Stomach (tissue), 9 donors: Measurements from ENCODE around the gene TUBAL3. TPM values are rescaled to one million over a fixed set of nuclear protein-coding genes. Genes with fewer than 3 reads are reported as not detected.

Experiments
- DNase-seq, 2 donors: peaks; one replicate each; pipeline versions ENCODE4 v3.0.0 to v3.0.0-alpha.2; 2013 to 2019
- H3K27ac ChIP-seq, 5 donors: fragments of 200-600 bp in 4 of 5; sonication (generic) in 4 of 5; one replicate each; pipeline ENCODE4 v1.5.1; 2013 to 2019; ENCODE audit warnings: mild to moderate bottlenecking in 1 of 5, moderate library complexity in 1 of 5
- H3K27me3 ChIP-seq, 3 donors: fragments of 200-600 bp; sonication (generic); one replicate each; pipeline ENCODE4 v1.5.1; 2017 to 2019; ENCODE audit warnings: mixed run types in 1 of 3
- H3K36me3 ChIP-seq, 4 donors: fragments of 200-600 bp; sonication (generic); 1 replicate in 3 of 4; 2 replicates in 1 of 4; pipeline ENCODE4 v1.5.1; 2016 to 2019
- H3K4me1 ChIP-seq, 4 donors: fragments of 200-600 bp; sonication (generic); one replicate each; pipeline ENCODE4 v1.5.1; 2016 to 2019
- H3K4me3 ChIP-seq, 4 donors: fragments of 200-600 bp; sonication (generic) in 3 of 4; one replicate each; pipeline ENCODE4 v1.5.1; 2016 to 2019; ENCODE audit warnings: mild to moderate bottlenecking in 1 of 4
- H3K9me3 ChIP-seq, 4 donors: fragments of 200-600 bp; sonication (generic); one replicate each; pipeline ENCODE4 v1.5.1; 2016 to 2019
- EP300 ChIP-seq: sonication (generic); formaldehyde crosslinking; IDR thresholded peaks from one replicate; pipeline ENCODE4 v1.6.1; 2017; ENCODE audit warnings: antibody characterized with exemption
- POLR2A ChIP-seq, 4 donors: fragments of 450-650 bp; IDR thresholded peaks; one replicate each; pipeline ENCODE4 v1.6.1; 2016; ENCODE audit warnings: antibody characterized with exemption in 4 of 4, control low read depth in 2 of 4, mild to moderate bottlenecking in 1 of 4, moderate library complexity in 1 of 4
- POLR2AphosphoS5 ChIP-seq, 3 donors: sonication (generic); formaldehyde crosslinking; IDR thresholded peaks; one replicate each; pipeline ENCODE4 v1.6.1; 2016; ENCODE audit warnings: antibody characterized with exemption in 3 of 3
- WGBS, 5 donors: extraction: QIAGEN DNeasy Blood & Tissue Kit in 3 of 5; methylation state at CpG; one replicate each; pipeline versions ENCODE4 v1.1.5 to v1.1.7; 2013 to 2018; 5-methylcytosine and 5-hydroxymethylcytosine counted together
- intact Hi-C: fragments of 100-400 bp; cut with DNase I; formaldehyde crosslinking; loops from one replicate; pipeline ENCODE4 v1.15.1; 2023; ENCODE audit warnings: low total_unique reads
- polyA plus RNA-seq, 3 donors: library from polyadenylated mRNA; stranded (reverse); fragments of 200-250 nt; gene quantifications; one replicate each; pipeline ENCODE4 v1.2.3, GENCODE V29; 2013
- total RNA-seq, 5 donors: library from RNA; depleted of rRNA; stranded (reverse); fragments of >200 nt; gene quantifications; one replicate each; pipeline versions ENCODE4 v1.1.0 to v1.2.3, GENCODE V29; 2014 to 2016
- TF ChIP-seq, protein P1 (sequence below), 7 experiments: fragments of 450-650 bp in 4 of 7; fragments of 200-600 bp in 3 of 7; sonication (generic) in 3 of 7; IDR thresholded peaks; one replicate each; pipeline ENCODE4 v1.5.1; 2016 to 2019; ENCODE audit warnings: antibody characterized with exemption in 7 of 7, control low read depth in 2 of 7, mild to moderate bottlenecking in 1 of 7
- donor health status: healthy with polysubstance abuse.
- donor health status: Bipolar disorder and iron deficiency.
- donor health status: healthy.

Gene TUBAL3
- total and polyA plus RNA-seq, 8 donors = 0.13 to 11.3 (median 0.92) TPM; not detected in 4

DNA sequence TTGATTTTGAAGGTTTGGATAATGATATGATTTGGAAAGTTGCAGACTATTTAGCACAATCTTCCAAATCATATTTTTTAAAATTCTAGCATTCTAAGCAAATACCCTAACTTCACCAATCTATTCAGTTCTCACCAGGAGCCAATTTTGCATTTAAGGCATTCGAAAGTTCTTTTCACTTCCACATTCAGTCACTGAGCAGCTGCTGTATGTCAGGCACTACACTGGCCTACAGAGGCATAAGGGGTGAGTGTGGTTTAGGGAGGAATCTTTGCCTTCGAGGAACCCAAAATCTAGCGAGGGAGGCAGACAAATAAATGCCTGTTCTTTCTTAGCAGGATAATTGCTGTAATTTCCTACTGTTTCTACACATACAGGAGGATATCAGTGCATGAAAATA, 50.6 kb downstream of the TUBAL3 start:
- no peak overlapping the region for H3K27ac ChIP-seq
- no peaks in the 10 kb centered on the region for H3K27me3 ChIP-seq
- TF ChIP-seq POLR2A (IDR thresholded peaks at IDR 0.05) = no peak
- no peak for TF ChIP-seq EP300
- TF ChIP-seq POLR2AphosphoS5 (IDR thresholded peaks at IDR 0.05) = no peak
- TF ChIP-seq, protein P1, sequence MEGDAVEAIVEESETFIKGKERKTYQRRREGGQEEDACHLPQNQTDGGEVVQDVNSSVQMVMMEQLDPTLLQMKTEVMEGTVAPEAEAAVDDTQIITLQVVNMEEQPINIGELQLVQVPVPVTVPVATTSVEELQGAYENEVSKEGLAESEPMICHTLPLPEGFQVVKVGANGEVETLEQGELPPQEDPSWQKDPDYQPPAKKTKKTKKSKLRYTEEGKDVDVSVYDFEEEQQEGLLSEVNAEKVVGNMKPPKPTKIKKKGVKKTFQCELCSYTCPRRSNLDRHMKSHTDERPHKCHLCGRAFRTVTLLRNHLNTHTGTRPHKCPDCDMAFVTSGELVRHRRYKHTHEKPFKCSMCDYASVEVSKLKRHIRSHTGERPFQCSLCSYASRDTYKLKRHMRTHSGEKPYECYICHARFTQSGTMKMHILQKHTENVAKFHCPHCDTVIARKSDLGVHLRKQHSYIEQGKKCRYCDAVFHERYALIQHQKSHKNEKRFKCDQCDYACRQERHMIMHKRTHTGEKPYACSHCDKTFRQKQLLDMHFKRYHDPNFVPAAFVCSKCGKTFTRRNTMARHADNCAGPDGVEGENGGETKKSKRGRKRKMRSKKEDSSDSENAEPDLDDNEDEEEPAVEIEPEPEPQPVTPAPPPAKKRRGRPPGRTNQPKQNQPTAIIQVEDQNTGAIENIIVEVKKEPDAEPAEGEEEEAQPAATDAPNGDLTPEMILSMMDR (IDR thresholded peaks at IDR 0.05) = no peak
- DNase-seq = no peak
- no peak overlapping the region for H3K4me3 ChIP-seq
- no peaks in the 10 kb centered on the region for H3K36me3 ChIP-seq
- no peaks in the 10 kb centered on the region for H3K9me3 ChIP-seq
- 52 to 80% (median 63%) methylated on average over 3 of the region's 3 CpGs for WGBS, 5 donors
- intact Hi-C loops = no loop called here
- H3K4me1 ChIP-seq = no peaks in the 10 kb centered on the region

DNA sequence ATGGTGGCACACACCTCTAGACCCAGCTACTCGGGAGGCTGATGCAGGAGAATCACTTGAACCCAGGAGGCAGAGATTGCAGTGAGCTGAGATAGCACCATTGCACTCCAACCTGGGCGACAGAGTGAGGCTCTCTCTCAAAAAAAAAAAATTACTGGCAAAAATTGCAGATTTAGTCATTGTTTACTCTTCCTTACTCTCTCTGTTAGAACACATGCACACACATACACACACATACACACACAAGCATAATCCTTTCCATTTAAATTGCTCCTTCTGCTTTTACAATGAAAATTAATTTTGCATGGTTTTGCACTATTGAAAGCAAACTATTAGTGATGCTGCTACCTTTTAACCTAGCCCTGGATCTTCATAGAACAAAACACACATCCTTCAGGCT, 55.3 kb downstream of the TUBAL3 start:
- no peak overlapping the region for H3K27ac ChIP-seq
- H3K36me3 ChIP-seq = no peaks in the 10 kb centered on the region
- no peaks in the 10 kb centered on the region for H3K27me3 ChIP-seq
- H3K9me3 ChIP-seq = no peaks in the 10 kb centered on the region
- WGBS, 5 donors = 48 to 72% (median 64%) methylated on average over 2 of the region's 2 CpGs
- no peaks in the 10 kb centered on the region for H3K4me1 ChIP-seq
- DNase-seq = no peak
- intact Hi-C loops = no loop called here
- H3K4me3 ChIP-seq = no peak overlapping the region
- TF ChIP-seq POLR2AphosphoS5 (IDR thresholded peaks at IDR 0.05) (no peak), POLR2A (IDR thresholded peaks at IDR 0.05) (no peak), EP300 (no peak)
- TF ChIP-seq, protein P1 (IDR thresholded peaks at IDR 0.05) = no peak

DNA sequence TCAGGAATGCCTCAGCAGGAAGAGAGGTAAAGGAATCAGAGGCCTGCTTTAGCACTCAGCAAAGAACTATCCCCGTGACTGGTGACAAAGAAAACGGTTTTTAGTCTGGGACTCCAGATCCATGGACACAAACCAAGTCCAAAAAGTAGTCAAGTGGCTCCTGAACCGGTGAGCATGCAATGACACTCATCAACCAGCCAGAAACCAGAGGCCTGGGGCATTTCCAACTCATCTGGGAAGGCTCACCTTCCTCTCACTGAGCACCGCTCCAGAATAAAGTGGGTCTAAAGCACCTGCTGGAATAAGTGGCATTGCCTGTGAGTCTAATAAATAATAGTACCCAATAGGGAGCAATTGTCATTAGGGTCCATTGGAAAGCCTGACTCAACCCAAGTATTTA, 57.7 kb downstream of the TUBAL3 start:
- H3K4me1 ChIP-seq = no peaks in the 10 kb centered on the region
- H3K36me3 ChIP-seq = no peaks in the 10 kb centered on the region
- no peak overlapping the region for H3K27ac ChIP-seq
- no peaks in the 10 kb centered on the region for H3K27me3 ChIP-seq
- H3K9me3 ChIP-seq = no peaks in the 10 kb centered on the region
- intact Hi-C loops = no loop called here
- TF ChIP-seq POLR2A (IDR thresholded peaks at IDR 0.05) = no peak
- no peak for TF ChIP-seq EP300
- TF ChIP-seq POLR2AphosphoS5 (IDR thresholded peaks at IDR 0.05) = no peak
- TF ChIP-seq, protein P1 (IDR thresholded peaks at IDR 0.05) = no peak
- 74 to 84% (median 78%) methylated on average over 4 of the region's 4 CpGs for WGBS, 5 donors
- no peak for DNase-seq
- H3K4me3 ChIP-seq = no peak overlapping the region

DNA sequence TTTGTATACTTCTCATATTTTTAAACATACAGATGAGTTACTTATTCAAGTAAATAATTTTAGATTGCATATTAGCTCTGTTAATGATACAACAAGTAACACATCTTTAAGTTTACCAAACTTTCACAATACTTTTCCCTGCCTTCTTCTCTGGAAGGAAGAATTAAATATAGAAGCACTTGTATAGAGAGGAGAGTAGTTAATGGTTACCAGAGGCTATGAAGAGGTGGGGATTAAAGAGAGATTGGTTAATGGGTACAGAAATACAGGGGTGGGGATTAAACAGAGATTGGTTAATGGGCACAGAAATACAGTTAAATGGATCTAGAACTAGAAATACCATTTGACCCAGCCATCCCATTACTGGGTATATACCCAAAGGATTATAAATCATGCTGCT, 59.9 kb downstream of the TUBAL3 start:
- Histone ChIP-seq H3K27ac (no peak overlapping the region), H3K36me3 (no peaks in the 10 kb centered on the region), H3K9me3 (no peaks in the 10 kb centered on the region), H3K4me3 (no peak overlapping the region), H3K27me3 (no peaks in the 10 kb centered on the region), H3K4me1 (no peaks in the 10 kb centered on the region)
- intact Hi-C loops = no loop called here
- TF ChIP-seq POLR2A (IDR thresholded peaks at IDR 0.05) = no peak
- no peak for TF ChIP-seq POLR2AphosphoS5 (IDR thresholded peaks at IDR 0.05)
- TF ChIP-seq, protein P1 (IDR thresholded peaks at IDR 0.05) = no peak
- no peak for TF ChIP-seq EP300
- DNase-seq = no peak
